ENCODE results near the gene FIGN.

The FIGN gene

GRCh38 chr2:163641986-163642385, 93.8 kb downstream of the FIGN start:
- Histone ChIP-seq H2AFZ (ENCODE audit: insufficient read depth, low read length, poor library complexity) (no peak overlapping the region), H3K4ac (ENCODE audit: low read depth, low read length) (no peak overlapping the region), H3K9ac (ENCODE audit: low read length) (no peak overlapping the region), H3K27me3 (ENCODE audit: insufficient read depth, low read length) (no peaks in the 10 kb centered on the region), H3K18ac (ENCODE audit: low read length) (no peak overlapping the region), H2BK120ac (ENCODE audit: insufficient read depth, low read length, poor library complexity) (no peak overlapping the region), H2BK5ac (ENCODE audit: low read depth, low read length, poor library complexity) (no peak overlapping the region), H3K36me3 (ENCODE audit: control insufficient read depth in 1 of 2, insufficient read depth in 2 of 2, low read length in 2 of 2) (peaks cover 0 to 1% of the 10 kb centered on the region in 2 experiments), H2AK5ac (ENCODE audit: low read length) (no peak overlapping the region), H3K14ac (ENCODE audit: low read length) (no peak overlapping the region), H3K27ac (ENCODE audit: low read depth, low read length) (no peak overlapping the region), H3K79me1 (ENCODE audit: low read length) (no peaks in the 10 kb centered on the region), H3K4me3 (ENCODE audit: low read depth, low read length) (no peak overlapping the region), H3K23ac (ENCODE audit: low read length) (no peak overlapping the region), H3K9me3 (ENCODE audit: insufficient read depth, low read depth, low read length) (no peaks in the 10 kb centered on the region), H2BK12ac (ENCODE audit: low read length) (no peak overlapping the region), H4K12ac (ENCODE audit: low read depth, low read length) (no peak overlapping the region), H3K4me2 (ENCODE audit: low read length) (no peak overlapping the region), H3K4me1 (ENCODE audit: control insufficient read depth in 1 of 2, insufficient read depth in 2 of 2, low read length in 2 of 2) (no peaks in the 10 kb centered on the region), H4K91ac (ENCODE audit: low read depth, low read length) (no peak overlapping the region), H4K8ac (ENCODE audit: low read depth, low read length) (no peak overlapping the region), H3K79me2 (ENCODE audit: control insufficient read depth, insufficient read depth, low read length, poor library complexity) (no peaks in the 10 kb centered on the region)
- no peak for DNase-seq
- no CpG with 5 or more reads among the region's 1 CpG for WGBS (ENCODE audit: extremely low coverage, insufficient coverage, insufficient read length)

DNA sequence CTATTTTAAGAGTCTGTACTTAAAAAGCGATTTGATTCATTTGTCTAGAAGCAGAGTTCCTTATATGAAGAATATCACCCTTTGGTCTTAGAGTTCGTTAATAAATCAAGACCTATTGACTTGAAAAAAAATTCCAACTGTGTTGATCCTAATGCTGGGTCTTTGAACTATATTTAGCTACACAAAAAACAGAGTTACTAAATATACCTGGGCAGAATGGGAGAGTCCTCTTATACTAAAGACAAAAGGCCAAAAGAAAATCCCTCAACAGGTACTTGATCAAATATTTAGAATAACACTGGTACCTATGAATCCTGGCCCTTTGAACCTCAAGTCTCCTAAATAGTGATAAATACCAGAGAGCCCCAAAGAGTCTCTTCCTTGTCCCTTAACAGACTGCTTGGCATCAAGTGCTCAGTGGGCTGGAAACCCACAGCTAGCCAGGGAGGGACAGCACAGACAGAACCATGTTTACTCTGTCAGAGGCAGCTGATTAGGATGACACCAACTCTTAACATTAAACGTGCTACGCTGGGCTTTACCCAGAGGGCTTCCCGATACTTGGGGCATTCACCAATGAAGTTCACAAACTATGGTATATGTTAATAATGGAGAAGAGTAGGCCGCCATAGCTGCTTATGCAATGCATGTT, 95.1 kb downstream of the FIGN start:
- Histone ChIP-seq H3K4ac (ENCODE audit: low read depth, low read length) (peak overlapping the region; percentile 14), H3K79me2 (ENCODE audit: control insufficient read depth, insufficient read depth, low read length, poor library complexity) (no peaks in the 10 kb centered on the region), H3K27me3 (ENCODE audit: insufficient read depth, low read length) (no peaks in the 10 kb centered on the region), H2AFZ (ENCODE audit: insufficient read depth, low read length, poor library complexity) (no peak overlapping the region), H3K4me1 (ENCODE audit: control insufficient read depth in 1 of 2, insufficient read depth in 2 of 2, low read length in 2 of 2) (no peaks in the 10 kb centered on the region), H3K23ac (ENCODE audit: low read length) (no peak overlapping the region), H3K36me3 (ENCODE audit: control insufficient read depth in 1 of 2, insufficient read depth in 2 of 2, low read length in 2 of 2) (peaks cover 0 to 1% of the 10 kb centered on the region in 2 experiments), H3K27ac (ENCODE audit: low read depth, low read length) (no peak overlapping the region), H3K18ac (ENCODE audit: low read length) (no peak overlapping the region), H4K8ac (ENCODE audit: low read depth, low read length) (no peak overlapping the region), H4K91ac (ENCODE audit: low read depth, low read length) (no peak overlapping the region), H3K4me3 (ENCODE audit: low read depth, low read length) (no peak overlapping the region), H3K9me3 (ENCODE audit: insufficient read depth, low read depth, low read length) (no peaks in the 10 kb centered on the region), H3K9ac (ENCODE audit: low read length) (no peak overlapping the region), H2BK5ac (ENCODE audit: low read depth, low read length, poor library complexity) (no peak overlapping the region), H4K12ac (ENCODE audit: low read depth, low read length) (no peak overlapping the region), H3K14ac (ENCODE audit: low read length) (no peak overlapping the region), H2AK5ac (ENCODE audit: low read length) (no peak overlapping the region), H2BK120ac (ENCODE audit: insufficient read depth, low read length, poor library complexity) (no peak overlapping the region), H3K79me1 (ENCODE audit: low read length) (no peaks in the 10 kb centered on the region), H2BK12ac (ENCODE audit: low read length) (no peak overlapping the region), H3K4me2 (ENCODE audit: low read length) (no peak overlapping the region)
- WGBS (ENCODE audit: extremely low coverage, insufficient coverage, insufficient read length): no CpG with 5 or more reads among the region's 6 CpGs
- DNase-seq: no peak

DNA sequence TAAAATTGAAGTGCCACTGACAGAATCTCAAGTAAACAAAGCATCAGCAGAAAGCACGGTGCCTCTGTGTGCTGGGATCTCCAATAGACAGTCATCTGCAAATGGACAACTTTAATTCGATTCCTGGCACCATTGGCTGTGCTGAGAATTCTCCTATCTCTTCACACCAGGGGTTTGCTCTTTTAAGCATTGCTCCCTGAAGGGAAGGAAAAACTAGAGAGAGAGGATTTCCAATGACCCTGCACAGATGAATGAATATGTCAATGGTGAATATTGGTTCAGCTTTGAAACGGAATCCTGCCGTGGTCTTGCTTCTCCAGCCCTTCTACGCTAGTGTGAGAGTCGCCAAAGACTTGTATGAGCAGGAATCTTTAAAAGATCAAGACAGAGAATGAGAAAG, 97.9 kb downstream of the FIGN start:
- Histone ChIP-seq H3K79me1 (ENCODE audit: low read length) (peaks cover under 1% of the 10 kb centered on the region), H3K36me3 (ENCODE audit: control insufficient read depth in 1 of 2, insufficient read depth in 2 of 2, low read length in 2 of 2) (no peaks in the 10 kb centered on the region), H4K12ac (ENCODE audit: low read depth, low read length) (no peak overlapping the region), H4K91ac (ENCODE audit: low read depth, low read length) (peak overlapping the region; percentile 24), H3K9me3 (ENCODE audit: insufficient read depth, low read depth, low read length) (no peaks in the 10 kb centered on the region), H3K14ac (ENCODE audit: low read length) (no peak overlapping the region), H2BK12ac (ENCODE audit: low read length) (no peak overlapping the region), H3K79me2 (ENCODE audit: control insufficient read depth, insufficient read depth, low read length, poor library complexity) (peaks cover under 1% of the 10 kb centered on the region), H3K4me2 (ENCODE audit: low read length) (no peak overlapping the region), H3K9ac (ENCODE audit: low read length) (no peak overlapping the region), H4K8ac (ENCODE audit: low read depth, low read length) (no peak overlapping the region), H3K27ac (ENCODE audit: low read depth, low read length) (no peak overlapping the region), H3K23ac (ENCODE audit: low read length) (no peak overlapping the region), H2AK5ac (ENCODE audit: low read length) (no peak overlapping the region), H3K27me3 (ENCODE audit: insufficient read depth, low read length) (no peaks in the 10 kb centered on the region), H3K4ac (ENCODE audit: low read depth, low read length) (no peak overlapping the region), H3K18ac (ENCODE audit: low read length) (no peak overlapping the region), H3K4me1 (ENCODE audit: control insufficient read depth in 1 of 2, insufficient read depth in 2 of 2, low read length in 2 of 2) (peaks cover under 1% of the 10 kb centered on the region in 2 experiments), H2AFZ (ENCODE audit: insufficient read depth, low read length, poor library complexity) (no peak overlapping the region), H3K4me3 (ENCODE audit: low read depth, low read length) (no peak overlapping the region), H2BK5ac (ENCODE audit: low read depth, low read length, poor library complexity) (no peak overlapping the region), H2BK120ac (ENCODE audit: insufficient read depth, low read length, poor library complexity) (no peak overlapping the region)
- DNase-seq: no peak
- WGBS (ENCODE audit: extremely low coverage, insufficient coverage, insufficient read length): no CpG with 5 or more reads among the region's 6 CpGs

- H2AFZ ChIP-seq (ENCODE audit: insufficient read depth, low read length, poor library complexity): no peak overlapping the region
- no peak overlapping the region for H3K27ac ChIP-seq (ENCODE audit: low read depth, low read length)
- H3K36me3 ChIP-seq (ENCODE audit: control insufficient read depth in 1 of 2, insufficient read depth in 2 of 2, low read length in 2 of 2): no peaks in the 10 kb centered on the region
- peaks cover 6% of the 10 kb centered on the region in 2 experiments for H3K4me1 ChIP-seq (ENCODE audit: control insufficient read depth in 1 of 2, insufficient read depth in 2 of 2, low read length in 2 of 2)
- no peak overlapping the region for H2BK12ac ChIP-seq (ENCODE audit: low read length)
- WGBS (ENCODE audit: extremely low coverage, insufficient coverage, insufficient read length): no CpG with 5 or more reads among the region's 5 CpGs
- no peak overlapping the region for H4K12ac ChIP-seq (ENCODE audit: low read depth, low read length)
- H4K91ac ChIP-seq (ENCODE audit: low read depth, low read length): no peak overlapping the region
- H2BK5ac ChIP-seq (ENCODE audit: low read depth, low read length, poor library complexity): no peak overlapping the region
- DNase-seq: peak; percentile 24 to 66
- no peak overlapping the region for H3K9ac ChIP-seq (ENCODE audit: low read length)
- no peak overlapping the region for H3K14ac ChIP-seq (ENCODE audit: low read length)
- H3K79me2 ChIP-seq (ENCODE audit: control insufficient read depth, insufficient read depth, low read length, poor library complexity): peaks cover 3% of the 10 kb centered on the region
- H3K18ac ChIP-seq (ENCODE audit: low read length): no peak overlapping the region
- H3K4me2 ChIP-seq (ENCODE audit: low read length): no peak overlapping the region
- peaks cover 2% of the 10 kb centered on the region for H3K79me1 ChIP-seq (ENCODE audit: low read length)
- H4K8ac ChIP-seq (ENCODE audit: low read depth, low read length): no peak overlapping the region
- no peak overlapping the region for H3K4me3 ChIP-seq (ENCODE audit: low read depth, low read length)
- H3K27me3 ChIP-seq (ENCODE audit: insufficient read depth, low read length): no peaks in the 10 kb centered on the region
- no peaks in the 10 kb centered on the region for H3K9me3 ChIP-seq (ENCODE audit: insufficient read depth, low read depth, low read length)
- no peak overlapping the region for H2AK5ac ChIP-seq (ENCODE audit: low read length)
- H3K23ac ChIP-seq (ENCODE audit: low read length): no peak overlapping the region
- H2BK120ac ChIP-seq (ENCODE audit: insufficient read depth, low read length, poor library complexity): no peak overlapping the region
- no peak overlapping the region for H3K4ac ChIP-seq (ENCODE audit: low read depth, low read length)
These were observed 102.5 kb downstream of the FIGN start for GRCh38 chr2:163633291-163633690.
